HCT116 (cell line): ENCODE results near the gene CYP11A1. TPM values are rescaled to one million over a fixed set of nuclear protein-coding genes. Genes with fewer than 3 reads are reported as not detected.

Experiments
- ATAC-seq: fragments of 200-7000 bp; cut with Tn5 transposase; 2 replicates; pipeline ENCODE4 v1.9.1; 2020; ENCODE audit warnings: mild to moderate bottlenecking, moderate library complexity
- BruUV-seq: library from RNA; stranded (reverse); fragments of 400-500 nt; replicated peaks from 2 replicates; lab custom pipeline; 2021; lab: Mats Ljungman, UMichigan
- CTCF ChIA-PET: fragments of 300-600 bp; sonication (Branson Sonifier 250); formaldehyde crosslinking; loops from one replicate; lab custom pipeline; 2021; ENCODE audit warnings: antibody characterized with exemption; lab: Charles Lee
- POLR2A ChIA-PET: fragments of 300-600, 350-600 bp; sonication (Branson Sonifier 250); formaldehyde crosslinking; loops from one replicate; lab custom pipeline; 2021; ENCODE audit warnings: antibody characterized with exemption; lab: Charles Lee
- RAD21 ChIA-PET, 2 experiments: fragments of 300-600 bp; sonication (Branson Sonifier 250); formaldehyde crosslinking; loops; one replicate each; lab custom pipeline; 2023; ENCODE audit warnings: low total read pairs in 2 of 2; ENCODE audit not compliant: uncharacterized antibody in 2 of 2, unreplicated experiment in 2 of 2, low non-redundant PET in 1 of 2; lab: Charles Lee
- DNase-seq: peaks from one replicate; pipeline ENCODE4 v3.0.0-alpha.2; 2010; ENCODE audit warnings: low read depth, low spot score
- H2AFZ ChIP-seq: fragments of 200-600 bp; shearing (Covaris generic), sonication (generic); 2 replicates; pipeline ENCODE4 v1.6.1; 2017; ENCODE audit warnings: low read depth, mixed run types, mixed read lengths, antibody characterized with exemption, low read length; ENCODE audit not compliant: poor library complexity, severe bottlenecking
- H3K27ac ChIP-seq: 2 replicates; pipeline ENCODE4 v1.5.1; 2012; ENCODE audit warnings: low read depth, low read length
- H3K27me3 ChIP-seq: fragments of 200-600 bp; sonication (generic); 2 replicates; pipeline ENCODE4 v1.6.1; 2016; ENCODE audit warnings: mixed run types, low read length, mixed read lengths; ENCODE audit not compliant: insufficient read depth
- H3K36me3 ChIP-seq, 2 experiments: fragments of 200-500 bp in 1 of 2; fragments of 200-600 bp in 1 of 2; sonication (Bioruptor generic) in 1 of 2; sonication (generic) in 1 of 2; 2 replicates each; pipeline versions ENCODE4 v1.5.1 to v1.6.1; 2014 to 2016; ENCODE audit warnings: low read length in 2 of 2, inconsistent platforms in 1 of 2, mixed read lengths in 1 of 2, mixed run types in 1 of 2; ENCODE audit not compliant: insufficient read depth in 2 of 2, control insufficient read depth in 1 of 2
- H3K4me1 ChIP-seq, 2 experiments: fragments of 200-600 bp in 1 of 2; sonication (generic) in 1 of 2; 2 replicates each; pipeline versions ENCODE4 v1.5.1 to v1.6.1; 2012 to 2017; ENCODE audit warnings: low read length in 2 of 2, inconsistent platforms in 1 of 2, mild to moderate bottlenecking in 1 of 2, mixed read lengths in 1 of 2, mixed run types in 1 of 2, moderate library complexity in 1 of 2; ENCODE audit not compliant: insufficient read depth in 2 of 2, control insufficient read depth in 1 of 2
- H3K4me2 ChIP-seq: fragments of 200-600 bp; sonication (generic); 2 replicates; pipeline ENCODE4 v1.6.1; 2017; ENCODE audit warnings: mixed run types, low read length, mixed read lengths
- H3K4me3 ChIP-seq, 2 experiments: fragments of 200-600 bp in 1 of 2; sonication (generic) in 1 of 2; replicated peaks in 1 of 2; 2 replicates each; pipeline ENCODE4 v1.5.1; 2011 to 2016; ENCODE audit warnings: low read length in 2 of 2, control low read depth in 1 of 2, low read depth in 1 of 2, mild to moderate bottlenecking in 1 of 2, mixed read lengths in 1 of 2, mixed run types in 1 of 2
- H3K79me2 ChIP-seq: fragments of 200-600 bp; sonication (generic); 2 replicates; pipeline ENCODE4 v1.6.1; 2017; ENCODE audit warnings: mild to moderate bottlenecking, mixed run types, low read length, moderate library complexity, mixed read lengths; ENCODE audit not compliant: insufficient read depth
- H3K9ac ChIP-seq: fragments of 200-600 bp; sonication (generic); 2 replicates; pipeline ENCODE4 v1.6.1; 2016; ENCODE audit warnings: low read length, mixed read lengths
- H3K9me2 ChIP-seq: fragments of 200-600 bp; sonication (generic), shearing (Covaris generic); 2 replicates; pipeline ENCODE4 v1.6.1; 2017; ENCODE audit warnings: mixed run types, mild to moderate bottlenecking, moderate library complexity; ENCODE audit not compliant: insufficient read depth
- H3K9me3 ChIP-seq, 2 experiments: fragments of 200-500 bp in 1 of 2; fragments of 200-600 bp in 1 of 2; sonication (Bioruptor generic) in 1 of 2; sonication (generic) in 1 of 2; 2 replicates each; pipeline ENCODE4 v1.6.1; 2014 to 2017; ENCODE audit warnings: low read length in 2 of 2, mixed read lengths in 2 of 2, inconsistent platforms in 1 of 2, low read depth in 1 of 2, mild to moderate bottlenecking in 1 of 2, mixed run types in 1 of 2, moderate library complexity in 1 of 2; ENCODE audit not compliant: control insufficient read depth in 1 of 2, insufficient read depth in 1 of 2
- H4K20me1 ChIP-seq: fragments of 200-600 bp; sonication (generic), shearing (Covaris generic); 2 replicates; pipeline ENCODE4 v1.6.1; 2017; ENCODE audit warnings: mixed run types, mild to moderate bottlenecking, moderate library complexity; ENCODE audit not compliant: insufficient read depth
- CBX3 ChIP-seq: IDR thresholded peaks from 2 replicates; pipeline ENCODE4 v1.6.1; 2012; ENCODE audit warnings: low read depth
- CTCF ChIP-seq, 3 experiments: fragments of 200-600 bp in 1 of 3; sonication (generic) in 1 of 3; IDR thresholded peaks in 2 of 3; conservative IDR thresholded peaks in 1 of 3; 2 replicates each; pipeline ENCODE4 v1.5.1; 2012 to 2017; ENCODE audit warnings: low read depth in 2 of 3, low read length in 2 of 3, antibody characterized with exemption in 1 of 3, borderline replicate concordance in 1 of 3, control low read depth in 1 of 3, mild to moderate bottlenecking in 1 of 3, mixed read lengths in 1 of 3, mixed run types in 1 of 3, moderate library complexity in 1 of 3; ENCODE audit not compliant: insufficient read depth in 1 of 3
- EGR1 ChIP-seq: IDR thresholded peaks from 2 replicates; pipeline ENCODE4 v1.6.1; 2012; ENCODE audit warnings: low read depth
- ELF1 ChIP-seq: IDR thresholded peaks from 2 replicates; pipeline ENCODE4 v1.6.1; 2012; ENCODE audit warnings: low read depth, borderline replicate concordance
- EZH2 ChIP-seq: fragments of 200-600 bp; sonication (generic); IDR thresholded peaks from 2 replicates; pipeline ENCODE4 v1.6.1; 2017; ENCODE audit warnings: antibody characterized with exemption, mixed run types
- EZH2phosphoT487 ChIP-seq: fragments of 200-600 bp; IDR thresholded peaks from 2 replicates; pipeline ENCODE4 v1.6.1; 2018; ENCODE audit warnings: antibody characterized with exemption, borderline replicate concordance
- FOSL1 ChIP-seq: IDR thresholded peaks from 2 replicates; pipeline ENCODE4 v1.6.1; 2012; ENCODE audit warnings: low read depth
- JUND ChIP-seq: IDR thresholded peaks from 2 replicates; pipeline ENCODE4 v1.6.1; 2012
- MAX ChIP-seq: IDR thresholded peaks from 2 replicates; pipeline ENCODE4 v1.6.1; 2012
- POLR2A ChIP-seq: IDR thresholded peaks from 2 replicates; pipeline ENCODE4 v1.7.0; 2011; ENCODE audit warnings: borderline replicate concordance; ENCODE audit not compliant: insufficient read depth, insufficient read length; ENCODE audit errors: extremely low read depth
- REST ChIP-seq: IDR thresholded peaks from 2 replicates; pipeline ENCODE4 v1.6.1; 2012; ENCODE audit warnings: low read depth
- SIN3A ChIP-seq: IDR thresholded peaks from 2 replicates; pipeline ENCODE4 v1.6.1; 2012; ENCODE audit warnings: low read depth
- SP1 ChIP-seq: IDR thresholded peaks from 2 replicates; pipeline ENCODE4 v1.6.1; 2012; ENCODE audit warnings: low read depth
- SRF ChIP-seq: IDR thresholded peaks from 2 replicates; pipeline ENCODE4 v1.6.1; 2012; ENCODE audit warnings: low read depth
- TCF7L2 ChIP-seq: IDR thresholded peaks from 2 replicates; pipeline ENCODE4 v1.7.0; 2011; ENCODE audit warnings: borderline replicate concordance, inconsistent platforms; ENCODE audit not compliant: insufficient read depth, insufficient read length; ENCODE audit errors: extremely low read depth
- YY1 ChIP-seq: IDR thresholded peaks from 2 replicates; pipeline ENCODE4 v1.6.1; 2011; ENCODE audit warnings: low read length, low read depth, moderate library complexity, mild to moderate bottlenecking; ENCODE audit not compliant: insufficient replicate concordance; ENCODE audit errors: extremely low read depth
- ZFX ChIP-seq: fragments of 450-650 bp; IDR thresholded peaks from 2 replicates; pipeline ENCODE4 v1.6.1; 2017
- ZNF274 ChIP-seq: fragments of 200-500 bp; sonication (Bioruptor generic); IDR thresholded peaks from 2 replicates; pipeline ENCODE4 v1.6.1; 2014; ENCODE audit warnings: mild to moderate bottlenecking, low read depth, low read length, inconsistent platforms
- intact Hi-C: fragments of 100-400 bp; cut with micrococcal nuclease; formaldehyde crosslinking; loops from 2 replicates; pipeline ENCODE4 v1.10.0; 2022
- total RNA-seq: library from RNA; stranded (reverse); gene quantifications from one replicate; pipeline ENCODE4 v1.2.1, GENCODE V29; 2021; ENCODE audit not compliant: unreplicated experiment

CYP11A1 gene
- total RNA-seq, 1 experiment from 2014 or later, result 0.57 TPM

- TF ChIP-seq EZH2phosphoT487 (no peak), TCF7L2 (no peak)
These were observed 1.8 kb upstream of the CYP11A1 start (continued) for GRCh38 chr15:74369084-74369745.

GRCh38 chr15:74368121-74368520 lies 675 bp upstream of the CYP11A1 start:
- no peaks in the 10 kb centered on the region for H4K20me1 ChIP-seq
- ChIA-PET CTCF (interaction anchor here (1.2 kb wide), 1 partner anchor 122 kb away, joined by 3 read pairs; no protein-coding TSS in a partner anchor), RAD21 (no interaction called here), POLR2A (no interaction called here)
- no peaks in the 10 kb centered on the region for H3K9me3 ChIP-seq
- intact Hi-C loops, result no loop called here
- no peak overlapping the region for H3K27ac ChIP-seq
- no peak overlapping the region for H3K4me3 ChIP-seq
- H3K9me2 ChIP-seq, result no peaks in the 10 kb centered on the region
- no TSS peak for BruUV-seq
- H3K79me2 ChIP-seq, result no peaks in the 10 kb centered on the region
- H2AFZ ChIP-seq, result no peak overlapping the region
- peaks cover 14% of the 10 kb centered on the region for H3K27me3 ChIP-seq
- H3K4me1 ChIP-seq, result peaks cover 0 to 1% of the 10 kb centered on the region in 2 experiments; a peak in 2 of 4 replicates
- no peak overlapping the region for H3K9ac ChIP-seq
- H3K36me3 ChIP-seq, result no peaks in the 10 kb centered on the region
- no peak for ATAC-seq
- H3K4me2 ChIP-seq, result no peak overlapping the region
- DNase-seq, result no peak
- TF ChIP-seq JUND (no peak), EZH2 (no peak), EZH2phosphoT487 (no peak), EGR1 (no peak), ELF1 (no peak), POLR2A (no peak), MAX (no peak), FOSL1 (no peak), SIN3A (no peak), CBX3 (no peak), YY1 (no peak), ZFX (no peak), ZNF274 (no peak), SRF (no peak), CTCF (IDR thresholded peaks at IDR 0.05 in 2 of 3, conservative IDR thresholded peaks at IDR 0.05 in 1 of 3; ENCODE audit: borderline replicate concordance in 1 of 3, insufficient read depth in 1 of 3, low read depth in 2 of 3, low read length in 2 of 3) (no peak), TCF7L2 (no peak), REST (no peak), SP1 (no peak)
